Bronchial epithelial cell (primary cell): ENCODE results near the gene SLC43A3. TPM values are rescaled to one million over a fixed set of nuclear protein-coding genes. Genes with fewer than 3 reads are reported as not detected.
A peak's percentile ranks its signal among the peaks of the same experiment; 100 is the strongest.

Source experiments
- DNase-seq: peaks from one replicate; pipeline ENCODE4 v3.0.0-alpha.2; 2010; ENCODE audit warnings: low read depth
- FAIRE-seq: peaks from 2 replicates; lab custom pipeline; 2011; peaks lifted over from hg19 to GRCh38; lab: Jason Lieb, UNC
- H3K27me3 ChIP-seq: 2 replicates; pipeline ENCODE4 v1.5.1; 2011; ENCODE audit warnings: low read length; ENCODE audit not compliant: control insufficient read depth, insufficient read depth
- H3K36me3 ChIP-seq: 2 replicates; pipeline ENCODE4 v1.5.1; 2011; ENCODE audit warnings: low read length; ENCODE audit not compliant: control insufficient read depth, insufficient read depth
- H3K4me3 ChIP-seq: 2 replicates; pipeline ENCODE4 v1.5.1; 2011; ENCODE audit warnings: mild to moderate bottlenecking, low read depth, low read length, control low read depth
- total RNA-seq: library from RNA; depleted of rRNA; stranded (reverse); fragments of >200 nt; gene quantifications from 2 replicates; pipeline ENCODE4 v1.2.1, GENCODE V29; 2014
- TF ChIP-seq, protein P1 (sequence below): IDR thresholded peaks from 2 replicates; pipeline ENCODE4 v1.5.1; 2011; ENCODE audit warnings: mild to moderate bottlenecking, moderate library complexity, low read length, control low read depth, inconsistent platforms; ENCODE audit not compliant: insufficient read depth, severe bottlenecking

The SLC43A3 gene
- total RNA-seq = 1.8 and 3.2 TPM in 2 replicates

DNA sequence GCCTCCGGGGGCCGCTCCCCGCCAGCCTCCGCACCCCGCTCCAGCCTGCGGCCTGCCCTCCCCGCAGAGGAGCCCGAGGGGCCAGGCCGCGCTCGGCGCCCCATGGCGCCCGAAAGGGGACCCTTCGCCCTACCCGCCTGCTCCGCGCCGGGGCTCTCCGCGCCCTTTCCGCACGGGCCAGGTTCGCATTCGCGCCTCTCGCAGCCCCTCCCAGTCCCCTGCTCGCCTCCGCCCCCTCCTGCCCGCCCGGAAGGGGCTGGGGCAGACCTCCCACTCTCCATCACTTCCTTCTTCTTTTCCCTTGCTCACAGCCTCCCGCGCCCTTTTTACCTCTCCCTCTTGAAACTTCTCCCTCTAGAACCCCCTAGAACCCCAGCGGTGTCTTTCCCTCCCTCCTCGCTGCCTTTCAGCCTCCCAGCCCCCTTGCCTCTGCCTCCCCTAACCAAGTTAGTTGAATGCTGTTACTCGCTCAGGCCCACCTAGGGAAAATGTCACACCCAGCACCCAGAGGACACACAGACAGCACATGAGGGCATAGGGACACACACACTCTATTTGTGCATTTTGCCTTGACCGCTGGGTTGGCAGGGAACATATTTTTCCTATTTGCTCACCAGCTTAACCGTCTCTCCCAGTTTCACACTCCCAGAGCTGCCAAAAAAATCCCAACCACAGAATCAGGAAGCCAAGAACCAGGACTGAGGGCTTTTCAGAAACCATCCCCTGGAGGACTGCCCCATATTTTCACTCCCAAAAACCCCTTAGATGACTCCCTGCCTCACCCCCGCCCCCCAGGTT, at the start of gene SLC43A3:
Gene SLC43A3, minus strand, starts transcription at position 193 of the 798 bp plus-strand sequence. CDS start 949 bp downstream, outside the sequence.
- Histone ChIP-seq H3K36me3 (no peaks in the 10 kb centered on the region), H3K4me3 (peak within 1 kb of the TSS; percentile 26), H3K27me3 (peaks cover 4% of the 10 kb centered on the region)
- FAIRE-seq (no peak), DNase-seq (peak; percentile 83)
- TF ChIP-seq, protein P1, sequence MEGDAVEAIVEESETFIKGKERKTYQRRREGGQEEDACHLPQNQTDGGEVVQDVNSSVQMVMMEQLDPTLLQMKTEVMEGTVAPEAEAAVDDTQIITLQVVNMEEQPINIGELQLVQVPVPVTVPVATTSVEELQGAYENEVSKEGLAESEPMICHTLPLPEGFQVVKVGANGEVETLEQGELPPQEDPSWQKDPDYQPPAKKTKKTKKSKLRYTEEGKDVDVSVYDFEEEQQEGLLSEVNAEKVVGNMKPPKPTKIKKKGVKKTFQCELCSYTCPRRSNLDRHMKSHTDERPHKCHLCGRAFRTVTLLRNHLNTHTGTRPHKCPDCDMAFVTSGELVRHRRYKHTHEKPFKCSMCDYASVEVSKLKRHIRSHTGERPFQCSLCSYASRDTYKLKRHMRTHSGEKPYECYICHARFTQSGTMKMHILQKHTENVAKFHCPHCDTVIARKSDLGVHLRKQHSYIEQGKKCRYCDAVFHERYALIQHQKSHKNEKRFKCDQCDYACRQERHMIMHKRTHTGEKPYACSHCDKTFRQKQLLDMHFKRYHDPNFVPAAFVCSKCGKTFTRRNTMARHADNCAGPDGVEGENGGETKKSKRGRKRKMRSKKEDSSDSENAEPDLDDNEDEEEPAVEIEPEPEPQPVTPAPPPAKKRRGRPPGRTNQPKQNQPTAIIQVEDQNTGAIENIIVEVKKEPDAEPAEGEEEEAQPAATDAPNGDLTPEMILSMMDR = no peak

DNA sequence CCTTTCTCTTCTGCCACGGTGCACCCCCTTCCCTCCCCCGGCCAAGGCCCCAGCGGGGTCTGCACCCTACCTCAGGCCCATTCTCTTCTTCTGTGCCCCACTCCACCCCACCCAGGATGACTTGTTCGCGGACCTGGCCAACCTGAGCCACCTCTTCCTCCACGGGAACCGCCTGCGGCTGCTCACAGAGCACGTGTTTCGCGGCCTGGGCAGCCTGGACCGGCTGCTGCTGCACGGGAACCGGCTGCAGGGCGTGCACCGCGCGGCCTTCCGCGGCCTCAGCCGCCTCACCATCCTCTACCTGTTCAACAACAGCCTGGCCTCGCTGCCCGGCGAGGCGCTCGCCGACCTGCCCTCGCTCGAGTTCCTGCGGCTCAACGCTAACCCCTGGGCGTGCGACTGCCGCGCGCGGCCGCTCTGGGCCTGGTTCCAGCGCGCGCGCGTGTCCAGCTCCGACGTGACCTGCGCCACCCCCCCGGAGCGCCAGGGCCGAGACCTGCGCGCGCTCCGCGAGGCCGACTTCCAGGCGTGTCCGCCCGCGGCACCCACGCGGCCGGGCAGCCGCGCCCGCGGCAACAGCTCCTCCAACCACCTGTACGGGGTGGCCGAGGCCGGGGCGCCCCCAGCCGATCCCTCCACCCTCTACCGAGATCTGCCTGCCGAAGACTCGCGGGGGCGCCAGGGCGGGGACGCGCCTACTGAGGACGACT, 49.3 kb upstream of the SLC43A3 start:
- H3K4me3 ChIP-seq = peak overlapping the region; percentile 36
- FAIRE-seq = no peak
- TF ChIP-seq, protein P1 = no peak
- no peak for DNase-seq
- H3K27me3 ChIP-seq = peaks cover 10% of the 10 kb centered on the region
- H3K36me3 ChIP-seq = no peaks in the 10 kb centered on the region

DNA sequence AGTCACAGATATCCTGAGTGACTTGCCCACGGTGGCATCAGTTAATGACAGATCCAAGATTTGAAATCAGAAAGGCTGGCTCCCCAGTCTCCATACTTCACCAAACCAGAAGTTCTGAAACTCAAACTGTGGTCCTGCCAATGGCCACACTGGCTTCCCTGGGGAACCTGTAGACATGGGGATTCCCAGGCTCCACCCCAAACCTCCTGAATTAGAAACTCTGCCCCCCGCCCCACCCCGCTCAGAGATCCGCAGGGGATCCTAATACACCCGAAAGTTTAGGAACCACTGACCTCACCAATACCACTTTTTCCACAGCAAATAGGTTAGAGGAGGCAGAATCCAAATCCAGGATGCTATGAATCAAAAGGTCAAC, 48.7 kb upstream of the SLC43A3 start:
- DNase-seq = no peak
- TF ChIP-seq, protein P1 = no peak
- no peaks in the 10 kb centered on the region for H3K36me3 ChIP-seq
- H3K27me3 ChIP-seq = peaks cover 10% of the 10 kb centered on the region
- H3K4me3 ChIP-seq = no peak overlapping the region
- no peak for FAIRE-seq

DNA sequence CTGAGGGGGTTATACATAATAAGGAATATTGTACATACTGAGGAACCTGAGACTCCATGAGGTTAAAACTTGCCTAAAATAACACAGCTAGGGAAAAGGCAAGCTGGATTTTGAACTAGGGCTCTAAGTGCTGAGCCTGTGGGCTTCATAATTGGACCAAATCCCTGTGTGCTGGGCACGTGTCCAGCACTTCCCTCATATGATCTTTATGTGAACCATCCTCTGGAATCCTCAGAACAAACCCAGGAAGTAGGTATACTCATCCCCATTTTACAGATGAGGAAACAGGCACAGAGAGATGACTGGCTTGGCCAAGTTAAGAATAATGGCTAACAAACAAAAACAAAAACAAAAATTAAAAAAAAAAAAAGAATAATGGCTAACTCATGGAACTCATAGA, 48.3 kb upstream of the SLC43A3 start:
- Histone ChIP-seq H3K4me3 (no peak overlapping the region), H3K27me3 (peaks cover 10% of the 10 kb centered on the region), H3K36me3 (no peaks in the 10 kb centered on the region)
- FAIRE-seq (no peak), DNase-seq (no peak)
- TF ChIP-seq, protein P1 = no peak

DNA sequence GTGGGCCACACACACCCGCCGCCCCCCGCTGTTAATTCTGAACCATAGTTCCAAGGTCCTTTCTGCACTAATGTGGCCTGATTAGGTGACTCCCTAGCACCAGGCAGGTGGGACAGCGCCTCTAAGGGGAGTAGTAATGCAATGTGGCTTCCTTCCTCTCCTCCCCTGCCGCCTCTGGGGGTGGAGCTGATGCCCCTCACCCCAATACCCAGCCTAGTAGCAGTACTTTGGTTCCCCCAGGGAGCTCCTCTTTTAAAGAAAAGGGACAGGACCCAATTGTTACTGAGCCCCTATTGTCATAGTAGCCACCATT, 47.8 kb upstream of the SLC43A3 start:
- no peak overlapping the region for H3K4me3 ChIP-seq
- TF ChIP-seq, protein P1 = no peak
- no peak for FAIRE-seq
- H3K36me3 ChIP-seq = no peaks in the 10 kb centered on the region
- no peak for DNase-seq
- peaks cover 10% of the 10 kb centered on the region for H3K27me3 ChIP-seq
